GM12875 (cell line): ENCODE results near the gene HTR6.
"Not testable (repeated sequence)": the region's sequence is repeated elsewhere in the genome, so short reads cannot be mapped to it uniquely, and the experiment has no call there.

Source experiments
- H3K4me3 ChIP-seq: one replicate; pipeline ENCODE4 v1.5.1; 2011; ENCODE audit warnings: low read depth, low read length, control low read depth
- CTCF ChIP-seq: IDR thresholded peaks from 2 replicates; pipeline ENCODE4 v1.5.1; 2011; ENCODE audit warnings: low read depth, mild to moderate bottlenecking, control low read depth, inconsistent platforms, low read length, moderate library complexity, borderline replicate concordance; ENCODE audit not compliant: insufficient read depth

The HTR6 gene

DNA sequence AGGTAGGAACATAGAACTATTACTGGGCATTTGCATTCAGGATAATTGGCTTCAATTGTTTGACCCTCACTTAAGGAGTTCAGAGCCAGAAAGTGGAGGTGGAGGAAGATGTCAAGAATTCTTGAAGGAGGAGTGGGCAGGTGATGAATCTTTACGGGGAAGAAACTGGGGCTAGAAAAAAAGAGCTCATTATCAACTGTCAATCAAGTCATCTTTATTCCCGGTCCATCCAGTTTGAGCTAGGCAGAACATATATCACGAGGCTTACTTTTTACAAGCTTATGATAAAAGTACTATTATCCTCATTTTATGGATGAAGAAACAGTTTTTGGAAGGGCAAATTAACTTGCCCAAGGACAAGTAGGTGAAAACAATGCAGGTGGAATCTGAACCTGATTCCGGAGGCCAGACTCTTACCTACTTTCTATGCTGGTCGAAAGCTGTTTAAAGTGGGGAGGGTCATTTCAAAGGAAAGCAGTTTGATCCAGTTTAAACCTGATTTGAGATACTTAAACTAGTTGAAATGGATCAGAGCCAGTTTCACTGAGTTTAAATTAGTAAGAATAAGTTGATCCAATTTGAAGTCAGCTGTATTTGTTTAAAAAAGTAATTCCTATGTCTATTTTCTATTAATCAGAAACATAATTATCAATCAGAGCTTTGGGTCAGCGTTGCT, 33.8 kb upstream of the HTR6 start:
- no peak overlapping the region for H3K4me3 ChIP-seq
- no peak for TF ChIP-seq CTCF

GRCh38 chr1:19632211-19632610, 32.5 kb upstream of the HTR6 start:
- TF ChIP-seq CTCF: no peak
- H3K4me3 ChIP-seq: no peak overlapping the region

DNA sequence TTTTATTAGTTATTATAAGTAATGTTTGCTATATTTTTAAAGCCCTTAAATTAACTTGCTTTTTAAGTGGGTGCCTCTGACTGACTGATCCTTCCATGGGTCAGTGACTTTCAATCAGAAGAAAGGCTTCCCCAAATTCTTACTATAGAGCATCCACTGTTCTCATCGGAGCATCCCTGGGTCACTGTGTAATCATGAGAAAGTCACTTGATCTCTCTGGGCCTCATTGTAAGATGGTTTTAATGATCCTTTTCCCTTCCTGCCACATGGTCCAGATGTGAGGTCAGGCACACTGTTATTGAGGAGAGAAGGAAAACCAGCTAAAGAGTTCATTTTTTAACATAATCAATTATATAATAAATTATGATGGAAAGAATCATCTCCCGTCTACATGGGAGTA, 31.6 kb upstream of the HTR6 start:
- H3K4me3 ChIP-seq: no peak overlapping the region
- TF ChIP-seq CTCF: no peak

GRCh38 chr1:19635064-19635463, 29.6 kb upstream of the HTR6 start:
- H3K4me3 ChIP-seq: not testable (repeated sequence)

DNA sequence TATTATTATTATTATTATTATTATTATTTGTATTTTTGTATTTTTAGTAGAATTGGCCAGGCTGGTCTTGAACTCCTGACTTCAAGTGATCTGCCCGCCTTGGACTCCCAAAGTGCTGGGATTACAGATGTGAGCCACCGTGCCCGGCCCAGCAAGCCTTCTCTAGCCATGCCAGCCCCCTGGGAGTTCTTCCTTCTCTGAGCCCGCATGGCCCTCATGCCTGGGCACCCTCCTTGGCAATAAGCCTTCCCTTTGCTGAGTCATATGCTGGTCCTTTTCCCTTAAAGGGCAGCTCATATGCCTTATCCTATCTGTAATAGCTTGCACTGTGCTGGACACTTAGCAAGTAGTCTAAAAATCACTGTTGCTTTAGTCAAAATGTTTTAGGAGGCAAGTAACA, 29.0 kb upstream of the HTR6 start:
- no peak for TF ChIP-seq CTCF
- no peak overlapping the region for H3K4me3 ChIP-seq

DNA sequence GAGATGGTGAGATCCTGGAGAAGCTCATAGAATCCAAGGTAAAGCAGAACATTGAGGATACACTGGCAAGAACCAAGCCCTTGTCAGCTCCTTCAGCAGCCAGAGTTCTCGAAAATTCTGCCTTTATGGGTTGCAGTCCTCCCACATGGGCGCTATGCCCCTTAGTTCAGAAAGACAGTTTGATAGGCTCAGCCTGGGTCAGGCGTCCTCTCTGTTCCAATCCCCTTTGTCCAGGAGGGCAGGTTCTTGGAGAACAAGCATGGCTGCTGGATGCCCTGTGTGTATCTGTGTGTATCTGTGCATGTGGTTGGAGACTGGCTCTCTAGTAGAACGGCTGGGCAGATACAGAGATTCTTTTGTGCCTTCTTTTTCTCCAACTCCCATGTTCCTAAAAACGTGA, 28.6 kb upstream of the HTR6 start:
- TF ChIP-seq CTCF: no peak
- no peak overlapping the region for H3K4me3 ChIP-seq

GRCh38 chr1:19636749-19637148, 27.9 kb upstream of the HTR6 start:
- H3K4me3 ChIP-seq: not testable (repeated sequence)

DNA sequence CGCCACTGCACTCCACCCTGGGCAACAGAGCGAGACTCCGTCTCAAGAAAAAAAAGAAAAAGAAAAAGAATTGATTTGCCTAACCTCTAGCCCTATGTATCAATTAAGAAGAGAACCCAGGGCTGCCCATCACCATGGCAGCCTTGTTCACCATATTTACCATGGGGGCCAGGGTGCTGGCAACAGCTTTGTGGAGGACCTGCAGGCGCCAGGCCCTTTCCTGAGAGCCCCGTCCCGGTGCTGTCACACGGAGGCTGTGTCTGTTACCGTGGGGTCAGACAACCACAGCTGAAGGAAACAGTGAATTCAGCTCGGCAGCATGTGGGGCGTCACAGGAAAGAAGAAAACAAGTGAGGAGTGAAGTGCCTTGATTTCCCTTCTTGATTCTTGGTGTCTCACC, 27.1 kb upstream of the HTR6 start:
- no peak for TF ChIP-seq CTCF
- H3K4me3 ChIP-seq: no peak overlapping the region

- H3K4me3 ChIP-seq: not testable (repeated sequence)
Observed at GRCh38 chr1:19639228-19639627, 25.4 kb upstream of the HTR6 start.
